ENCODE data around the gene VASH1. TPM values are rescaled to one million over a fixed set of nuclear protein-coding genes. Genes with fewer than 3 reads are reported as not detected.
A peak's percentile ranks its signal among the peaks of the same experiment; 100 is the strongest.

Gene VASH1
- polyA plus RNA-seq, 1 of the 3 experiments (the other 2 are of a cell fraction), result 4.9 TPM

DNA sequence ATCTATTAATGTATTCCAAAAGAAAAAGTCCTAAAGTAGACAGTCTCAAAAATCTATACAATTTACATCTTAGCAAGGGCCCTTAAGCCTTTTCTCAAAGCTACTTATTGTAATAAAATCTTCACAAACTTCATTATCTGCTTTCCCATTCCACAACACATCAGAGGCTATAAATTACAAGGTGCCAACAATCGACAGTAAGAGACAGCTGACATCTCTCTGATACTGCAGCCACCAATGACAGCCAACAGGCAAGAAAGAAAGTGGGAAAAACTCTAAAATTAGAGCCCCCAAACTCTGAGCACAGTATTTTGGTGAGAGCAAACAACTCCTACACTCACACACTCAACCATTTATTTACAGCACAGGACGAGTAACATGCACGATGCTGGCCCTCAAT is 49.3 kb downstream of the VASH1 start:
- H3K9me2 ChIP-seq, result no peaks in the 10 kb centered on the region
- peak overlapping the region; percentile 27; the same call in 1 of the 2 replicates for H3K9ac ChIP-seq

DNA sequence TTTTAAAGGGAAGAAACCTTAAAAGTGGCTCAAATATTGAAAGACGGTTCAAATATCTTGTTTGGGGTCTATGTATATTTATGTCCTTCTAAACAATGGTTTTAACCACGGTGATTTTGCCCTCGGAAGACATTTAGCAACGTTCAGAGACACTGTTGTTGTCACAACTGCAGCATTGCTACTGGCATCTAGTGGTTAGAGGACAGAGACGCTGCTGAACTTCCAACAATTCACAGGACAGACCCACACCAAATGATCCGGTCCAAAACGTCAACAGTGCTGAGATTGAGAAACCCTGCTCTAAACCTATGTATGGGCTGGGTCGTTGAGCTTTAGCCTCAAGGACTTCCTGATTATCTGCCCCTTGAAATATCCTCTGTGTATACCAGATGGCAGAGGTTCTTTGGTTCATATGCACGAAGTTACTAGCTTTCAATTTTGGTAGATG is 49.7 kb downstream of the VASH1 start:
- no peaks in the 10 kb centered on the region for H3K9me3 ChIP-seq
- 22% methylated on average over 9 of the region's 9 CpGs for WGBS (ENCODE audit: low lambda C conversion rate)
- peak overlapping the region in 1 of 2 experiments; percentile 30; a peak in 1 of 4 replicates for H3K27ac ChIP-seq (ENCODE audit: low read depth in 2 of 2, low read length in 1 of 2)
- ChIA-PET CTCF (interaction anchor here (0.6 to 9.9 kb wide), 13 partner anchors 9 to 804 kb away, joined by 3 to 112 read pairs (median 3); no protein-coding TSS in a partner anchor), POLR2A (interaction anchor here (1.5 kb wide), 1 partner anchor 101 kb away, joined by 5 read pairs; no protein-coding TSS in a partner anchor)
- H4K20me1 ChIP-seq (ENCODE audit: insufficient read depth), result no peaks in the 10 kb centered on the region
- peaks cover 6 to 16% of the 10 kb centered on the region in 2 experiments; a peak in 3 of 4 replicates for H3K4me1 ChIP-seq (ENCODE audit: control insufficient read depth in 1 of 2, insufficient read depth in 2 of 2, low read depth in 1 of 2, low read length in 1 of 2)
- TF ChIP-seq, protein P1, sequence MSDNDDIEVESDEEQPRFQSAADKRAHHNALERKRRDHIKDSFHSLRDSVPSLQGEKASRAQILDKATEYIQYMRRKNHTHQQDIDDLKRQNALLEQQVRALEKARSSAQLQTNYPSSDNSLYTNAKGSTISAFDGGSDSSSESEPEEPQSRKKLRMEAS (IDR thresholded peaks at IDR 0.05; ENCODE audit: low read depth), result no peak
- TF ChIP-seq RFX5 (IDR thresholded peaks at IDR 0.05; ENCODE audit: low read length), result no peak
- TF ChIP-seq, protein P2, sequence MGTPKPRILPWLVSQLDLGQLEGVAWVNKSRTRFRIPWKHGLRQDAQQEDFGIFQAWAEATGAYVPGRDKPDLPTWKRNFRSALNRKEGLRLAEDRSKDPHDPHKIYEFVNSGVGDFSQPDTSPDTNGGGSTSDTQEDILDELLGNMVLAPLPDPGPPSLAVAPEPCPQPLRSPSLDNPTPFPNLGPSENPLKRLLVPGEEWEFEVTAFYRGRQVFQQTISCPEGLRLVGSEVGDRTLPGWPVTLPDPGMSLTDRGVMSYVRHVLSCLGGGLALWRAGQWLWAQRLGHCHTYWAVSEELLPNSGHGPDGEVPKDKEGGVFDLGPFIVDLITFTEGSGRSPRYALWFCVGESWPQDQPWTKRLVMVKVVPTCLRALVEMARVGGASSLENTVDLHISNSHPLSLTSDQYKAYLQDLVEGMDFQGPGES (IDR thresholded peaks at IDR 0.05; ENCODE audit: low read depth, low read length), result no peak
- peak; percentile 56 for TF ChIP-seq SMC3 (IDR thresholded peaks at IDR 0.05; ENCODE audit: low read depth, low read length)
- no peak for TF ChIP-seq ELF1 (IDR thresholded peaks at IDR 0.05)
- TF ChIP-seq YY1 (IDR thresholded peaks at IDR 0.05; ENCODE audit: low read depth), result no peak
- TF ChIP-seq FOXM1 (IDR thresholded peaks at IDR 0.05; ENCODE audit: low read depth), result no peak
- TF ChIP-seq FOSL2 (IDR thresholded peaks at IDR 0.05; ENCODE audit: borderline replicate concordance, low read depth), result no peak
- peak; percentile 60 for TF ChIP-seq RAD21 (IDR thresholded peaks at IDR 0.05; ENCODE audit: low read length)
- TF ChIP-seq MEF2A (IDR thresholded peaks at IDR 0.05; ENCODE audit: borderline replicate concordance, low read depth), result no peak
- TF ChIP-seq, protein P3, sequence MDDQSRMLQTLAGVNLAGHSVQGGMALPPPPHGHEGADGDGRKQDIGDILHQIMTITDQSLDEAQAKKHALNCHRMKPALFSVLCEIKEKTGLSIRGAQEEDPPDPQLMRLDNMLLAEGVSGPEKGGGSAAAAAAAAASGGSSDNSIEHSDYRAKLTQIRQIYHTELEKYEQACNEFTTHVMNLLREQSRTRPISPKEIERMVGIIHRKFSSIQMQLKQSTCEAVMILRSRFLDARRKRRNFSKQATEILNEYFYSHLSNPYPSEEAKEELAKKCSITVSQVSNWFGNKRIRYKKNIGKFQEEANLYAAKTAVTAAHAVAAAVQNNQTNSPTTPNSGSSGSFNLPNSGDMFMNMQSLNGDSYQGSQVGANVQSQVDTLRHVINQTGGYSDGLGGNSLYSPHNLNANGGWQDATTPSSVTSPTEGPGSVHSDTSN (IDR thresholded peaks at IDR 0.05), result no peak
- no peak for TF ChIP-seq MXI1 (IDR thresholded peaks at IDR 0.05; ENCODE audit: low read depth, low read length)
- TF ChIP-seq, protein P4, sequence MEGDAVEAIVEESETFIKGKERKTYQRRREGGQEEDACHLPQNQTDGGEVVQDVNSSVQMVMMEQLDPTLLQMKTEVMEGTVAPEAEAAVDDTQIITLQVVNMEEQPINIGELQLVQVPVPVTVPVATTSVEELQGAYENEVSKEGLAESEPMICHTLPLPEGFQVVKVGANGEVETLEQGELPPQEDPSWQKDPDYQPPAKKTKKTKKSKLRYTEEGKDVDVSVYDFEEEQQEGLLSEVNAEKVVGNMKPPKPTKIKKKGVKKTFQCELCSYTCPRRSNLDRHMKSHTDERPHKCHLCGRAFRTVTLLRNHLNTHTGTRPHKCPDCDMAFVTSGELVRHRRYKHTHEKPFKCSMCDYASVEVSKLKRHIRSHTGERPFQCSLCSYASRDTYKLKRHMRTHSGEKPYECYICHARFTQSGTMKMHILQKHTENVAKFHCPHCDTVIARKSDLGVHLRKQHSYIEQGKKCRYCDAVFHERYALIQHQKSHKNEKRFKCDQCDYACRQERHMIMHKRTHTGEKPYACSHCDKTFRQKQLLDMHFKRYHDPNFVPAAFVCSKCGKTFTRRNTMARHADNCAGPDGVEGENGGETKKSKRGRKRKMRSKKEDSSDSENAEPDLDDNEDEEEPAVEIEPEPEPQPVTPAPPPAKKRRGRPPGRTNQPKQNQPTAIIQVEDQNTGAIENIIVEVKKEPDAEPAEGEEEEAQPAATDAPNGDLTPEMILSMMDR (IDR thresholded peaks at IDR 0.05), result peak; percentile 57
- TF ChIP-seq, protein P5, sequence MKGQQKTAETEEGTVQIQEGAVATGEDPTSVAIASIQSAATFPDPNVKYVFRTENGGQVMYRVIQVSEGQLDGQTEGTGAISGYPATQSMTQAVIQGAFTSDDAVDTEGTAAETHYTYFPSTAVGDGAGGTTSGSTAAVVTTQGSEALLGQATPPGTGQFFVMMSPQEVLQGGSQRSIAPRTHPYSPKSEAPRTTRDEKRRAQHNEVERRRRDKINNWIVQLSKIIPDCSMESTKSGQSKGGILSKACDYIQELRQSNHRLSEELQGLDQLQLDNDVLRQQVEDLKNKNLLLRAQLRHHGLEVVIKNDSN (IDR thresholded peaks at IDR 0.05; ENCODE audit: borderline replicate concordance, low read depth), result no peak
- H3K4me2 ChIP-seq, result peak overlapping the region; percentile 95
- H2AFZ ChIP-seq (ENCODE audit: low read depth), result peak overlapping the region; percentile 56
- peak; percentile 36 for DNase-seq
- H3K9me2 ChIP-seq, result no peaks in the 10 kb centered on the region
- H3K36me3 ChIP-seq (replicated peaks in 1 of 2; ENCODE audit: control insufficient read depth in 1 of 2, insufficient read depth in 2 of 2, low read length in 1 of 2), result peaks cover 0 to 33% of the 10 kb centered on the region in 2 experiments
- H3F3A ChIP-seq (replicated peaks; ENCODE audit: insufficient read depth), result peaks cover 5% of the 10 kb centered on the region
- no peaks in the 10 kb centered on the region; the same call in 1 of the 2 replicates for H3K27me3 ChIP-seq (ENCODE audit: insufficient read depth)
- peaks cover 5% of the 10 kb centered on the region; the same call in 1 of the 2 replicates for H3K79me2 ChIP-seq (ENCODE audit: insufficient read depth)
- H3K4me3 ChIP-seq (ENCODE audit: low read depth in 2 of 2, low read length in 1 of 2), result peak overlapping the region; percentile 35 to 59
- peak overlapping the region; percentile 27; the same call in 1 of the 2 replicates for H3K9ac ChIP-seq

More for the DNA sequence above, 49.3 kb downstream of the VASH1 start:
- Histone ChIP-seq H3K4me3 (ENCODE audit: low read depth in 2 of 2, low read length in 1 of 2) (peak overlapping the region in 1 of 2 experiments; percentile 59; a peak in 2 of 4 replicates), H3K4me2 (peak overlapping the region; percentile 95), H3K4me1 (ENCODE audit: control insufficient read depth in 1 of 2, insufficient read depth in 2 of 2, low read depth in 1 of 2, low read length in 1 of 2) (peaks cover 6 to 16% of the 10 kb centered on the region in 2 experiments; a peak in 3 of 4 replicates), H2AFZ (ENCODE audit: low read depth) (peak overlapping the region; percentile 56), H3K27me3 (ENCODE audit: insufficient read depth) (no peaks in the 10 kb centered on the region; the same call in 1 of the 2 replicates), H3F3A (replicated peaks; ENCODE audit: insufficient read depth) (peaks cover 5% of the 10 kb centered on the region), H3K27ac (ENCODE audit: low read depth in 2 of 2, low read length in 1 of 2) (no peak overlapping the region; a peak in 1 of 4 replicates), H3K79me2 (ENCODE audit: insufficient read depth) (peaks cover 5% of the 10 kb centered on the region; the same call in 1 of the 2 replicates), H3K36me3 (replicated peaks in 1 of 2; ENCODE audit: control insufficient read depth in 1 of 2, insufficient read depth in 2 of 2, low read length in 1 of 2) (peaks cover 0 to 38% of the 10 kb centered on the region in 2 experiments), H3K9me3 (no peaks in the 10 kb centered on the region), H4K20me1 (ENCODE audit: insufficient read depth) (no peaks in the 10 kb centered on the region)
- ChIA-PET CTCF (interaction anchor here (0.7 to 9.9 kb wide), 7 partner anchors 9 to 102 kb away, joined by 4 to 112 read pairs (median 6); no protein-coding TSS in a partner anchor), POLR2A (interaction anchor here (1.5 kb wide), 1 partner anchor 100 kb away, joined by 5 read pairs; no protein-coding TSS in a partner anchor)
- WGBS (ENCODE audit: low lambda C conversion rate), result 91% methylated on average over 3 of the region's 3 CpGs
- TF ChIP-seq, protein P6, sequence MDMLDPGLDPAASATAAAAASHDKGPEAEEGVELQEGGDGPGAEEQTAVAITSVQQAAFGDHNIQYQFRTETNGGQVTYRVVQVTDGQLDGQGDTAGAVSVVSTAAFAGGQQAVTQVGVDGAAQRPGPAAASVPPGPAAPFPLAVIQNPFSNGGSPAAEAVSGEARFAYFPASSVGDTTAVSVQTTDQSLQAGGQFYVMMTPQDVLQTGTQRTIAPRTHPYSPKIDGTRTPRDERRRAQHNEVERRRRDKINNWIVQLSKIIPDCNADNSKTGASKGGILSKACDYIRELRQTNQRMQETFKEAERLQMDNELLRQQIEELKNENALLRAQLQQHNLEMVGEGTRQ (IDR thresholded peaks at IDR 0.05; ENCODE audit: borderline replicate concordance, low read depth, low read length), result no peak
- TF ChIP-seq, protein P5 (IDR thresholded peaks at IDR 0.05; ENCODE audit: borderline replicate concordance, low read depth), result no peak
- TF ChIP-seq ELF1 (IDR thresholded peaks at IDR 0.05), result no peak
- no peak for DNase-seq

All from SK-N-SH (cell line).